H1 (cell line): ENCODE data around the gene IQCF6. TPM values are rescaled to one million over a fixed set of nuclear protein-coding genes. Genes with fewer than 3 reads are reported as not detected.
"Not testable (repeated sequence)": the region's sequence is repeated elsewhere in the genome, so short reads cannot be mapped to it uniquely, and the experiment has no call there.

Experiments
- CTCF ChIA-PET: fragments of 300-600 bp; sonication (Branson Sonifier 250); formaldehyde crosslinking; loops from one replicate; lab custom pipeline; 2021; ENCODE audit not compliant: partially characterized antibody; lab: Charles Lee
- POLR2A ChIA-PET: fragments of 300-600 bp; sonication (Branson Sonifier 250); formaldehyde crosslinking; loops from one replicate; lab custom pipeline; 2021; ENCODE audit warnings: inconsistent platforms; ENCODE audit not compliant: partially characterized antibody; lab: Charles Lee
- DNase-seq, 2 experiments: peaks; one replicate each; pipeline versions ENCODE4 v3.0.0 to v3.0.0-alpha.2; 2010 to 2022; ENCODE audit warnings: low spot score in 2 of 2, low read depth in 1 of 2, mixed read lengths in 1 of 2
- FAIRE-seq: peaks from 2 replicates; lab custom pipeline; 2011; peaks lifted over from hg19 to GRCh38; lab: Jason Lieb, UNC
- H2AFZ ChIP-seq: 2 replicates; pipeline ENCODE4 v1.8.1; 2012; ENCODE audit warnings: low read length, inconsistent platforms
- H2AK5ac ChIP-seq: 2 replicates; pipeline ENCODE4 v1.6.1; 2013; ENCODE audit warnings: low read depth, low read length
- H2BK120ac ChIP-seq: replicated peaks from 2 replicates; pipeline ENCODE3; 2013; ENCODE audit warnings: low read depth, low read length, inconsistent platforms
- H2BK12ac ChIP-seq: 2 replicates; pipeline ENCODE4 v1.6.1; 2013; ENCODE audit warnings: low read depth, low read length
- H2BK15ac ChIP-seq: 2 replicates; pipeline ENCODE4 v1.6.1; 2013; ENCODE audit warnings: low read length
- H2BK20ac ChIP-seq: 2 replicates; pipeline ENCODE4 v1.6.1; 2013; ENCODE audit warnings: low read length
- H2BK5ac ChIP-seq: 2 replicates; pipeline ENCODE4 v1.6.1; 2013; ENCODE audit warnings: low read depth, low read length
- H3K14ac ChIP-seq: 2 replicates; pipeline ENCODE4 v1.6.1; 2013; ENCODE audit warnings: inconsistent platforms; ENCODE audit not compliant: insufficient read length
- H3K18ac ChIP-seq: 2 replicates; pipeline ENCODE4 v1.6.1; 2013; ENCODE audit warnings: low read length; ENCODE audit errors: extremely low read depth
- H3K23ac ChIP-seq: 2 replicates; pipeline ENCODE4 v1.6.1; 2013; ENCODE audit warnings: inconsistent platforms; ENCODE audit not compliant: insufficient read length
- H3K23me2 ChIP-seq: 2 replicates; pipeline ENCODE4 v1.6.1; 2013; ENCODE audit warnings: low read depth, low read length
- H3K27ac ChIP-seq: 2 replicates; pipeline ENCODE4 v1.6.1; 2011; ENCODE audit warnings: low read depth, low read length, inconsistent platforms
- H3K27me3 ChIP-seq, 4 experiments: replicated peaks in 1 of 4; 1 replicate in 1 of 4; 2 replicates in 3 of 4; pipeline versions ENCODE4 v1.6.1 to v1.8.1; 2011 to 2013; ENCODE audit warnings: low read length in 3 of 4, mild to moderate bottlenecking in 3 of 4, inconsistent platforms in 2 of 4, mixed read lengths in 2 of 4, moderate library complexity in 1 of 4; ENCODE audit not compliant: control insufficient read depth in 3 of 4, insufficient read depth in 3 of 4; ENCODE audit errors: extremely low read depth in 1 of 4
- H3K36me3 ChIP-seq, 4 experiments: 2 replicates each; pipeline versions ENCODE4 v1.6.1 to v1.8.1; 2011 to 2013; ENCODE audit warnings: mild to moderate bottlenecking in 4 of 4, low read length in 3 of 4, moderate library complexity in 2 of 4, control low read depth in 1 of 4, inconsistent platforms in 1 of 4; ENCODE audit not compliant: insufficient read depth in 4 of 4, control insufficient read depth in 2 of 4
- H3K4ac ChIP-seq: replicated peaks from 2 replicates; pipeline ENCODE3; 2013; ENCODE audit warnings: low read length, low read depth, mixed read lengths, inconsistent platforms; ENCODE audit not compliant: insufficient read length
- H3K4me1 ChIP-seq, 4 experiments: replicated peaks in 1 of 4; 1 replicate in 1 of 4; 2 replicates in 3 of 4; pipeline versions ENCODE4 v1.6.1 to v1.8.1; 2011 to 2013; ENCODE audit warnings: low read length in 3 of 4, inconsistent platforms in 2 of 4, mixed read lengths in 1 of 4; ENCODE audit not compliant: insufficient read depth in 4 of 4, control insufficient read depth in 3 of 4
- H3K4me2 ChIP-seq, 2 experiments: 2 replicates each; pipeline versions ENCODE4 v1.6.1 to v1.8.1; 2011 to 2013; ENCODE audit warnings: low read depth in 2 of 2, low read length in 2 of 2, control low read depth in 1 of 2, inconsistent platforms in 1 of 2, mild to moderate bottlenecking in 1 of 2; ENCODE audit not compliant: insufficient read depth in 1 of 2
- H3K4me3 ChIP-seq, 4 experiments: fragments of 200-600, 300-600 bp in 1 of 4; sonication (generic), shearing (Covaris generic), sonication (Bioruptor Twin) in 1 of 4; 2 replicates each; pipeline versions ENCODE4 v1.5.1 to v1.8.1; 2011 to 2016; ENCODE audit warnings: low read length in 4 of 4, low read depth in 3 of 4, control low read depth in 2 of 4, inconsistent platforms in 2 of 4, mild to moderate bottlenecking in 2 of 4, mixed read lengths in 1 of 4, moderate library complexity in 1 of 4; ENCODE audit not compliant: insufficient read depth in 2 of 4; ENCODE audit errors: extremely low read depth in 1 of 4
- H3K56ac ChIP-seq: replicated peaks from 2 replicates; pipeline ENCODE3; 2013; ENCODE audit warnings: low read depth, mild to moderate bottlenecking, mixed read lengths, low read length, inconsistent platforms; ENCODE audit not compliant: insufficient read length
- H3K79me1 ChIP-seq: 2 replicates; pipeline ENCODE4 v1.6.1; 2013; ENCODE audit warnings: low read depth, low read length, control low read depth
- H3K79me2 ChIP-seq, 2 experiments: 2 replicates each; pipeline versions ENCODE4 v1.6.1 to v1.8.1; 2012 to 2013; ENCODE audit warnings: low read length in 2 of 2, mild to moderate bottlenecking in 2 of 2, inconsistent platforms in 1 of 2; ENCODE audit not compliant: insufficient read depth in 2 of 2, control insufficient read depth in 1 of 2
- H3K9ac ChIP-seq, 4 experiments: replicated peaks in 1 of 4; 1 replicate in 1 of 4; 2 replicates in 3 of 4; pipeline versions ENCODE4 v1.6.1 to v1.8.1; 2011 to 2013; ENCODE audit warnings: low read depth in 3 of 4, low read length in 3 of 4, control low read depth in 2 of 4, mild to moderate bottlenecking in 2 of 4, moderate library complexity in 2 of 4, inconsistent platforms in 1 of 4; ENCODE audit errors: extremely low read depth in 1 of 4
- H3K9me3 ChIP-seq, 2 experiments: 2 replicates each; pipeline versions ENCODE4 v1.6.1 to v1.8.1; 2012 to 2013; ENCODE audit warnings: mild to moderate bottlenecking in 2 of 2, moderate library complexity in 2 of 2, control low read depth in 1 of 2, inconsistent platforms in 1 of 2, low read depth in 1 of 2, low read length in 1 of 2, mixed read lengths in 1 of 2; ENCODE audit not compliant: insufficient read depth in 2 of 2
- H4K20me1 ChIP-seq, 2 experiments: replicated peaks in 1 of 2; 2 replicates each; pipeline versions ENCODE3 to v1.8.1; 2011 to 2013; ENCODE audit warnings: inconsistent platforms in 2 of 2, low read length in 2 of 2, mild to moderate bottlenecking in 1 of 2; ENCODE audit not compliant: insufficient read depth in 2 of 2, control insufficient read depth in 1 of 2
- H4K5ac ChIP-seq: 2 replicates; pipeline ENCODE4 v1.6.1; 2013; ENCODE audit warnings: low read length, low read depth, mixed read lengths, inconsistent platforms; ENCODE audit not compliant: insufficient read length
- H4K8ac ChIP-seq: 2 replicates; pipeline ENCODE4 v1.8.0; 2013; ENCODE audit warnings: mild to moderate bottlenecking, moderate library complexity, low read length, inconsistent platforms; ENCODE audit not compliant: insufficient read depth; ENCODE audit errors: extremely low read depth
- H4K91ac ChIP-seq: replicated peaks from 2 replicates; pipeline ENCODE3; 2013; ENCODE audit warnings: low read length, mixed read lengths, inconsistent platforms; ENCODE audit not compliant: insufficient read length
- WGBS, 2 experiments: shearing (Covaris generic) in 1 of 2; methylation state at CpG; one replicate each; pipeline versions ENCODE4 v1.1.6 to v1.1.7; 2013 to 2015; ENCODE audit warnings: low lambda C conversion rate in 2 of 2, mixed read lengths in 2 of 2, inconsistent platforms in 1 of 2, low coverage in 1 of 2, missing lambda C conversion rate in 1 of 2; ENCODE audit not compliant: insufficient replicate concordance in 2 of 2, insufficient coverage in 1 of 2, insufficient read length in 1 of 2; ENCODE audit errors: extremely low coverage in 1 of 2, missing lambda C conversion rate in 1 of 2; 5-methylcytosine and 5-hydroxymethylcytosine counted together
- polyA plus RNA-seq, 7 experiments: library from polyadenylated mRNA; depleted of rRNA in 3 of 7; stranded (reverse) in 5 of 7; unstranded in 2 of 7; fragments of >200 nt in 5 of 7; fragments of 200-250 nt in 2 of 7; gene quantifications; 1 replicate in 5 of 7; 2 replicates in 1 of 7; 4 replicates in 1 of 7; pipeline versions ENCODE4 v1.2.1 to v1.2.3, GENCODE V29; 2011 to 2013; ENCODE audit warnings: missing spikeins in 2 of 7, mixed read lengths in 2 of 7
- total RNA-seq: library from RNA; stranded (reverse); fragmentation: NEBNext Ultra II Directional; extraction: Animal tissue kit (Norgen Biotek cat#: 25700); gene quantifications from 2 replicates; pipeline ENCODE4 v1.2.1, GENCODE V29; 2021

Gene IQCF6
- total and polyA plus RNA-seq, 2 of the 8 experiments (the other 6 are each of a cell fraction or from before 2014, with no cell fraction given): not detected

DNA sequence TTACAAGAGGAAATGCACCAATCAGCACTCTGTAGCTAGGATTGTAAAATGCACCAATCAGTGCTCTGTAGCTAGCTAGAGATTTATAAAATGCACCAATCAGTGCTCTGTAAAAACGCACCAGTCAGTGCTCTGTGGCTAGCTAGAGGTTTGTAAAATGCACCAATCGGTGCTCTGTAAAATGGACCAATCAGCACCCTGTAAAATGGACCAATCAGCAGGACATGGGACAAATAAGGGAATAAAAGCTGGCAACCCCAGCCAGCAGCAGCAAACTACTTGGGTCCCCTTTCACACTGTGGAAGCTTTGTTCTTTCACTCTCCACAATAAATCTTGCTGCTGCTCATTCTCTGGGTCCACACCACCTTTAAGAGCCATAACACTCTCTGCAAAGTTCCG, 36.7 kb downstream of the IQCF6 start:
- H3K79me2 ChIP-seq, H3K79me1 ChIP-seq, H3K27ac ChIP-seq, H4K5ac ChIP-seq, H4K91ac ChIP-seq, H2BK15ac ChIP-seq, H3K23ac ChIP-seq, H3K18ac ChIP-seq, POLR2A ChIA-PET, H3K9me3 ChIP-seq, H3K4me1 ChIP-seq, H2BK20ac ChIP-seq, H3K4ac ChIP-seq, H4K20me1 ChIP-seq, H2AK5ac ChIP-seq, H3K14ac ChIP-seq, H3K36me3 ChIP-seq, H3K23me2 ChIP-seq, FAIRE-seq, H3K27me3 ChIP-seq, H4K8ac ChIP-seq, H3K9ac ChIP-seq, H3K56ac ChIP-seq, H2BK5ac ChIP-seq, H2BK12ac ChIP-seq, H2BK120ac ChIP-seq, DNase-seq: not testable (repeated sequence)
- H3K4me3 ChIP-seq: peak overlapping the region in 1 of 4 experiments; percentile 45; a peak in 2 of 8 replicates
- H3K4me2 ChIP-seq: 0 out of 4 replicates have a peak overlapping the region, but pooled peaks of 1 of the 2 experiments have one; percentile 35
- WGBS, 2 experiments: 93% methylated on average over 3 of the region's 3 CpGs; no CpG with 5 or more reads in 1 of the 2 experiments
- H2AFZ ChIP-seq: 0 out of 2 replicates have a peak overlapping the region, but pooled peaks have one; percentile 76
- CTCF ChIA-PET: interaction anchor here (1.3 to 2.0 kb wide), 4 partner anchors 23 to 114 kb away, joined by 3 to 5 read pairs (median 4); no protein-coding TSS in a partner anchor
